Kidney (tissue), 14 donors: ENCODE measurements around the gene C1S. TPM values are rescaled to one million over a fixed set of nuclear protein-coding genes. Genes with fewer than 3 reads are reported as not detected.

Experiments
- DNase-seq, 5 donors: peaks; one replicate each; pipeline ENCODE4 v3.0.0-alpha.2; 2013 to 2020
- FAIRE-seq: peaks from 2 replicates; lab custom pipeline; 2012; peaks lifted over from hg19 to GRCh38; lab: Jason Lieb, UNC
- H3K27ac ChIP-seq, 2 donors: one replicate each; pipeline ENCODE4 v1.7.0; 2013; ENCODE audit warnings: low read depth in 2 of 2, low read length in 2 of 2, inconsistent platforms in 1 of 2
- H3K27me3 ChIP-seq: one replicate; pipeline ENCODE4 v1.7.1; 2013; ENCODE audit warnings: low read length, inconsistent platforms; ENCODE audit not compliant: control insufficient read depth, insufficient read depth
- H3K36me3 ChIP-seq, 3 donors: one replicate each; pipeline versions ENCODE4 v1.7.0 to v1.7.1; 2013; ENCODE audit warnings: low read length in 3 of 3, control low read depth in 1 of 3, inconsistent platforms in 1 of 3; ENCODE audit not compliant: insufficient read depth in 3 of 3, control insufficient read depth in 2 of 3
- H3K4me1 ChIP-seq, 3 donors: one replicate each; pipeline versions ENCODE4 v1.7.0 to v1.7.1; 2013; ENCODE audit warnings: low read length in 3 of 3, inconsistent platforms in 1 of 3, low read depth in 1 of 3; ENCODE audit not compliant: control insufficient read depth in 2 of 3, insufficient read depth in 2 of 3
- H3K4me3 ChIP-seq, 3 donors: one replicate each; pipeline versions ENCODE4 v1.7.0 to v1.8.1; 2013; ENCODE audit warnings: low read length in 3 of 3, control low read depth in 1 of 3, inconsistent platforms in 1 of 3
- H3K9ac ChIP-seq, 3 donors: one replicate each; pipeline versions ENCODE4 v1.7.0 to v1.7.1; 2013; ENCODE audit warnings: low read length in 3 of 3, control low read depth in 1 of 3, inconsistent platforms in 1 of 3
- H3K9me3 ChIP-seq, 3 donors: one replicate each; pipeline versions ENCODE4 v1.7.0 to v1.7.1; 2013; ENCODE audit warnings: low read length in 3 of 3, control low read depth in 1 of 3, inconsistent platforms in 1 of 3; ENCODE audit not compliant: control insufficient read depth in 2 of 3, insufficient read depth in 1 of 3
- CTCF ChIP-seq: IDR thresholded peaks from 3 replicates; pipeline ENCODE4 v1.5.1; 2012; ENCODE audit warnings: mild to moderate bottlenecking, moderate library complexity, borderline replicate concordance; ENCODE audit not compliant: insufficient read depth; ENCODE audit errors: extremely low read depth
- intact Hi-C: fragments of 100-400 bp; cut with DNase I; formaldehyde crosslinking; loops from one replicate; pipeline ENCODE4 v1.11.1; 2022
- polyA plus RNA-seq: library from polyadenylated mRNA; stranded (reverse); fragments of 350-450 nt; fragmentation: Illumina TruSeq; extraction: RNeasy Lipid Tissue Mini Kit (QIAGEN cat#74804); gene quantifications from one replicate; pipeline ENCODE4 v1.2.3, GENCODE V29; 2014; ENCODE audit warnings: low read depth, low replicate concordance; ENCODE audit not compliant: insufficient read depth
- total RNA-seq: library from RNA; stranded (reverse); fragmentation: NEBNext Ultra II Directional; extraction: Animal tissue kit (Norgen Biotek cat#: 25700); gene quantifications from one replicate; pipeline ENCODE4 v1.2.1, GENCODE V29; 2021
- donor health status: control.
- donor health status: control.
- donor health status: control.
- donor health status: control.
- donor health status: control.
- donor health status: DM: yes; HTN: yes; CAD: no.
- donor health status: Normal renal cell carcinoma (clear cell type).

Gene C1S
- total and polyA plus RNA-seq, 2 donors from 2014 or later: 81.2 to 402 TPM

DNA sequence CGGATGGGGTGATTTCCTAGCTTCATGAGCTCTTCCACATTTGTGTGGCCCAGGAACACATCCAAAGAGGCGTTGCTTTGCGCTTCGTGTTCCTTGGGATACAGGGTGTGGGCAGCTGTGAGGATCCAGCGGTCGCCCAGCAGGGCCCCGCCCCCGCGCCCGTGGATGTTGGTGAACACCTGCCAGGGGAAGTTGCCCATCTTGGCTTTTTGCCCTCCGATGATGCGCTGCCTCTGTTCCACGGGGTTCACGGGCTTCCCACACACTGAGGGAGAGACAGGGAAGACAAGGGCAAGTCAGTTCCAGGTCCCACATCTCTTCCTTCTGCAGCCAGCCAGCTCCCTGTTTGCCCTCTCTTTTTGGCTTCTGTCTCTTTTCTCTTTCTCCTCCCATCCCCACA lies 20.5 kb downstream of the C1S start:
- FAIRE-seq: no peak
- H3K36me3 ChIP-seq: peaks cover 0 to 15% (median 11%) of the 10 kb centered on the region in 3 donors
- H3K4me3 ChIP-seq: no peak overlapping the region
- H3K27me3 ChIP-seq: no peaks in the 10 kb centered on the region
- H3K4me1 ChIP-seq: no peaks in the 10 kb centered on the region
- TF ChIP-seq CTCF: no peak
- H3K27ac ChIP-seq: no peak overlapping the region
- no peak overlapping the region for H3K9ac ChIP-seq
- DNase-seq: no peak
- H3K9me3 ChIP-seq: peaks cover 0 to 7% (median 0%) of the 10 kb centered on the region in 3 donors
- intact Hi-C loops: no loop called here

GRCh38 chr12:7083125-7083524 lies 22.6 kb downstream of the C1S start:
- intact Hi-C loops: no loop called here

DNA sequence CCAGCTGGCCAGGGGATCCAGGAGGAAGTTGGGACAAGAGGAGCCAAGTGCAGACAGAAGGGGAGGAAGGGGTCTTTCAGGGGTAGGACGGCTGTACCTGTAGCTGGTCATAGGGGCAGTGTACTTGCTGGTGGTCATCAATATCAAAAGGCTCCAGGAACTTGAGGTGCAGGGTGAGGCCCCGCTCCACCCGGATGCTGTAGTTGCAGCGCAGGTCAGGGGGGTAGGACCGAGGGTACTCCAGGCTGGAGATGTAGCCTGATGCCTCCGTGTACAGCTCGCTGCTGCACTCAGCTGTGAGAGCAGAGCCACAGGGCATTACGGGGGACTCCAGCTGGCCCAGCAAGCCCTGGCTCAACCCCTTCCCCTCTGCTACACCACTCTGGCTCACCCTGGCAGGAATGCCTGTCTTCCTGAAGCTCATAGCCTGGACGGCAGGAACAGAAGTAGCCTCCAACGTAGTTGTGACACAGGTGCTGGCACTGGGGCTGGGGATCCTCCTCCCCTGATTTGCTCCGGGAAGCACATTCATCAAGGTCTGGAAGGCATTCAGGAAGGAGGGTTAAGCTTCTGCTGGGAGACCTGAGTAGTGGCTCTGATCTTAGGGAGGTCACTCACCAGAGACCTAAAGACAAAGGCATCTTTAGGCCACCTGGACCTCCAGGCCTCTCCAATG lies 28.8 kb downstream of the C1S start:
- no peak overlapping the region for H3K4me3 ChIP-seq
- no peak overlapping the region for H3K9ac ChIP-seq
- no peak for TF ChIP-seq CTCF
- no peaks in the 10 kb centered on the region for H3K27me3 ChIP-seq
- peaks cover 0 to 10% (median 6%) of the 10 kb centered on the region in 3 donors for H3K36me3 ChIP-seq
- intact Hi-C loops: no loop called here
- H3K9me3 ChIP-seq: peaks cover 0 to 4% (median 0%) of the 10 kb centered on the region in 3 donors
- peaks cover 0 to 11% (median 0%) of the 10 kb centered on the region in 3 donors for H3K4me1 ChIP-seq
- FAIRE-seq: no peak
- no peak for DNase-seq
- H3K27ac ChIP-seq: no peak overlapping the region

More at GRCh38 chr12:7083125-7083524, 22.6 kb downstream of the C1S start:
- Histone ChIP-seq H3K27ac (peak overlapping the region in 1 of 2 donors; percentile 20), H3K9me3 (peaks cover 0 to 7% (median 0%) of the 10 kb centered on the region in 3 donors), H3K4me1 (no peaks in the 10 kb centered on the region), H3K4me3 (no peak overlapping the region), H3K36me3 (peaks cover 0 to 15% (median 11%) of the 10 kb centered on the region in 3 donors), H3K9ac (no peak overlapping the region), H3K27me3 (no peaks in the 10 kb centered on the region)
- DNase-seq (no peak), FAIRE-seq (no peak)
- TF ChIP-seq CTCF: no peak
